GM21367 (cell line): ENCODE data around the gene HNRNPH3.

Experiments used
- ATAC-seq: cut with Tn5 transposase; IDR thresholded peaks from one replicate; pipeline ENCODE4 v1.9.1; 2021; ENCODE audit not compliant: unreplicated experiment

Gene HNRNPH3

DNA sequence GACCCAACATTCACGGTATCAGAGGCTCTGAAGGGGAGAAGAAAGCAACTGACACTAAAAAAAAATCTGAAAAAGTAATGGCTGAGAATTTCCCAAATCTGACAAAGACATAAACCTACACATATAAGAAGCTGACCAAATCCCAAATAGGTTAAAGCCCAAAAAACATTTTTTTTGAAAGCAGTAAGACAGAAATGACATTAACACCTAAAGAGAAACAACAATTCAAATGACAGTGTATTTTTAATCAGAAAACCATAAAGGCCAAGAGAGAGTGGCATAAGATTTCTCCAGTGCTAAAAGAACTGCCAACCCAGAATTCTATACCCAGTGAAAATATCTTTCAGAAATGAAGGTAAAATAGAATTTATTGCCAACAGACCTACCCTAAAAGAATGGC is 39.7 kb downstream of the HNRNPH3 start:
- no peak for ATAC-seq

GRCh38 chr10:68385740-68386139 is 53.9 kb downstream of the HNRNPH3 start:
- ATAC-seq: no peak
